SK-N-SH (cell line): ENCODE measurements around the gene CHMP4A.

Source experiments
- EP300 ChIP-seq, 2 experiments: IDR thresholded peaks; 2 replicates each; pipeline versions ENCODE4 v1.4.0 to v1.6.1; 2012; ENCODE audit warnings: borderline replicate concordance in 1 of 2, low read depth in 1 of 2, low read length in 1 of 2
- FOSL2 ChIP-seq: IDR thresholded peaks from 2 replicates; pipeline ENCODE4 v1.4.0; 2012; ENCODE audit warnings: low read depth, mild to moderate bottlenecking, moderate library complexity, borderline replicate concordance
- FOXJ3 ChIP-seq: sonication (generic); formaldehyde crosslinking; IDR thresholded peaks from 2 replicates; pipeline ENCODE4 v1.5.1; 2020; ENCODE audit warnings: mild to moderate bottlenecking, missing genetic modification reagents
- FOXM1 ChIP-seq: IDR thresholded peaks from 2 replicates; pipeline ENCODE4 v1.4.0; 2012; ENCODE audit warnings: low read depth, mild to moderate bottlenecking
- GABPA ChIP-seq: IDR thresholded peaks from 2 replicates; pipeline ENCODE4 v1.4.0; 2012; ENCODE audit warnings: low read depth, mild to moderate bottlenecking
- MEF2A ChIP-seq: IDR thresholded peaks from 2 replicates; pipeline ENCODE4 v1.4.0; 2012; ENCODE audit warnings: low read depth, borderline replicate concordance
- POLR2AphosphoS5 ChIP-seq: IDR thresholded peaks from 2 replicates; pipeline ENCODE4 v1.6.1; 2012; ENCODE audit warnings: low read depth, low read length
- RAD21 ChIP-seq: IDR thresholded peaks from 2 replicates; pipeline ENCODE4 v1.6.1; 2012; ENCODE audit warnings: mild to moderate bottlenecking, low read length
- RFX5 ChIP-seq: IDR thresholded peaks from 2 replicates; pipeline ENCODE4 v1.6.1; 2012; ENCODE audit warnings: mild to moderate bottlenecking, improper control_type of control experiment, low read length
- TAF1 ChIP-seq: IDR thresholded peaks from 2 replicates; pipeline ENCODE4 v1.6.1; 2012; ENCODE audit warnings: low read depth, mild to moderate bottlenecking, low read length, moderate library complexity, borderline replicate concordance
- TEAD4 ChIP-seq: IDR thresholded peaks from 2 replicates; pipeline ENCODE4 v1.4.0; 2012; ENCODE audit warnings: mild to moderate bottlenecking, borderline replicate concordance; ENCODE audit not compliant: insufficient read depth
- TF ChIP-seq, protein P1 (sequence below): IDR thresholded peaks from 2 replicates; pipeline ENCODE4 v1.6.1; 2012; ENCODE audit warnings: mild to moderate bottlenecking, low read depth, low read length, moderate library complexity
- TF ChIP-seq, protein P2 (sequence below): fragments of 200-600 bp; sonication (generic); IDR thresholded peaks from 2 replicates; pipeline ENCODE4 v1.6.1; 2017; ENCODE audit warnings: antibody characterized with exemption, mild to moderate bottlenecking, moderate library complexity
- TF ChIP-seq, protein P3 (sequence below): IDR thresholded peaks from 2 replicates; pipeline ENCODE4 v1.4.0; 2012; ENCODE audit warnings: low read depth, borderline replicate concordance

DNA sequence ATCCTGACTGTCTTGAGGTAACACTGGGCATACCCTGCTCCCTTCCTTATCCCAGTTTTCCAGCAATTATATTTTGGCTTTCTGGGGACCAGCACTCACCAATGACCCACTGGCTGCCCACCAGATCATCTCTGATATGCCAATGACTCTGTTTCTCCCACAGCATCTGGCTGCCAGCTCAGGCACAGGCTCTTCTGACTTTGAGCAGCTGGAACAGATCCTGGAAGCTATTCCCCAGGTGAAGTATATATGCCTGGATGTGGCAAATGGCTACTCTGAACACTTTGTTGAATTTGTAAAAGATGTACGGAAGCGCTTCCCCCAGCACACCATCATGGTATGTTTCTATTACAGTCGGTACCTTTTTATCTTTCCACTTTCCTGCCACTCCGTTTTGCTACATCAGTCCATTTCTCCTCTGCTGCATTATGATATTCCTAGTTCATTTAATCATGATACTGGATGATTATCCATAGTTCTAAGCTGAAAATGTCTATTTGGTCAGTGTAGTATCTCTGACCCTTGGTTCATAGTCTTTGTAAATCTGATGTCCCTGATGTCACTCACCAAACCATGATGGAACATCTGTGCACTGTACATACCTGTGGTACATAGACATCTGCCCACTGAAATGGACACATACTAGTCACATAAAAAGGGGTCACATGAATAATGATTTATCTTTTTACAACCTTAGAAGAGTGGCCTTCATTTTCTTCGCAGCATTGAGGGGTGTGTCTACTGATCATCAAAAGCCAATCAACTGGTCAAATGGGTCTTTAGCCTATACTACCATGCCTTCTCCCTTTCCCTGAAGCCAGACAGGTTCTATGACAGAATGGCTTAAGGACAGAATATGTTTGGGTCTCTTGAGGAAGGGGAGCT is 22.8 kb upstream of the CHMP4A start:
- TF ChIP-seq FOSL2 (no peak), RFX5 (no peak), FOXM1 (no peak), TEAD4 (no peak), RAD21 (no peak), TAF1 (no peak), MEF2A (no peak), FOXJ3 (CRISPR knock-in tag) (no peak), GABPA (no peak), EP300 (IDR thresholded peaks at IDR 0.05; ENCODE audit: borderline replicate concordance in 1 of 2, low read depth in 1 of 2, low read length in 1 of 2) (no peak), POLR2AphosphoS5 (no peak)
- TF ChIP-seq, protein P1, sequence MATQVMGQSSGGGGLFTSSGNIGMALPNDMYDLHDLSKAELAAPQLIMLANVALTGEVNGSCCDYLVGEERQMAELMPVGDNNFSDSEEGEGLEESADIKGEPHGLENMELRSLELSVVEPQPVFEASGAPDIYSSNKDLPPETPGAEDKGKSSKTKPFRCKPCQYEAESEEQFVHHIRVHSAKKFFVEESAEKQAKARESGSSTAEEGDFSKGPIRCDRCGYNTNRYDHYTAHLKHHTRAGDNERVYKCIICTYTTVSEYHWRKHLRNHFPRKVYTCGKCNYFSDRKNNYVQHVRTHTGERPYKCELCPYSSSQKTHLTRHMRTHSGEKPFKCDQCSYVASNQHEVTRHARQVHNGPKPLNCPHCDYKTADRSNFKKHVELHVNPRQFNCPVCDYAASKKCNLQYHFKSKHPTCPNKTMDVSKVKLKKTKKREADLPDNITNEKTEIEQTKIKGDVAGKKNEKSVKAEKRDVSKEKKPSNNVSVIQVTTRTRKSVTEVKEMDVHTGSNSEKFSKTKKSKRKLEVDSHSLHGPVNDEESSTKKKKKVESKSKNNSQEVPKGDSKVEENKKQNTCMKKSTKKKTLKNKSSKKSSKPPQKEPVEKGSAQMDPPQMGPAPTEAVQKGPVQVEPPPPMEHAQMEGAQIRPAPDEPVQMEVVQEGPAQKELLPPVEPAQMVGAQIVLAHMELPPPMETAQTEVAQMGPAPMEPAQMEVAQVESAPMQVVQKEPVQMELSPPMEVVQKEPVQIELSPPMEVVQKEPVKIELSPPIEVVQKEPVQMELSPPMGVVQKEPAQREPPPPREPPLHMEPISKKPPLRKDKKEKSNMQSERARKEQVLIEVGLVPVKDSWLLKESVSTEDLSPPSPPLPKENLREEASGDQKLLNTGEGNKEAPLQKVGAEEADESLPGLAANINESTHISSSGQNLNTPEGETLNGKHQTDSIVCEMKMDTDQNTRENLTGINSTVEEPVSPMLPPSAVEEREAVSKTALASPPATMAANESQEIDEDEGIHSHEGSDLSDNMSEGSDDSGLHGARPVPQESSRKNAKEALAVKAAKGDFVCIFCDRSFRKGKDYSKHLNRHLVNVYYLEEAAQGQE: no peak
- TF ChIP-seq, protein P2, sequence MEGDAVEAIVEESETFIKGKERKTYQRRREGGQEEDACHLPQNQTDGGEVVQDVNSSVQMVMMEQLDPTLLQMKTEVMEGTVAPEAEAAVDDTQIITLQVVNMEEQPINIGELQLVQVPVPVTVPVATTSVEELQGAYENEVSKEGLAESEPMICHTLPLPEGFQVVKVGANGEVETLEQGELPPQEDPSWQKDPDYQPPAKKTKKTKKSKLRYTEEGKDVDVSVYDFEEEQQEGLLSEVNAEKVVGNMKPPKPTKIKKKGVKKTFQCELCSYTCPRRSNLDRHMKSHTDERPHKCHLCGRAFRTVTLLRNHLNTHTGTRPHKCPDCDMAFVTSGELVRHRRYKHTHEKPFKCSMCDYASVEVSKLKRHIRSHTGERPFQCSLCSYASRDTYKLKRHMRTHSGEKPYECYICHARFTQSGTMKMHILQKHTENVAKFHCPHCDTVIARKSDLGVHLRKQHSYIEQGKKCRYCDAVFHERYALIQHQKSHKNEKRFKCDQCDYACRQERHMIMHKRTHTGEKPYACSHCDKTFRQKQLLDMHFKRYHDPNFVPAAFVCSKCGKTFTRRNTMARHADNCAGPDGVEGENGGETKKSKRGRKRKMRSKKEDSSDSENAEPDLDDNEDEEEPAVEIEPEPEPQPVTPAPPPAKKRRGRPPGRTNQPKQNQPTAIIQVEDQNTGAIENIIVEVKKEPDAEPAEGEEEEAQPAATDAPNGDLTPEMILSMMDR: no peak
- TF ChIP-seq, protein P3, sequence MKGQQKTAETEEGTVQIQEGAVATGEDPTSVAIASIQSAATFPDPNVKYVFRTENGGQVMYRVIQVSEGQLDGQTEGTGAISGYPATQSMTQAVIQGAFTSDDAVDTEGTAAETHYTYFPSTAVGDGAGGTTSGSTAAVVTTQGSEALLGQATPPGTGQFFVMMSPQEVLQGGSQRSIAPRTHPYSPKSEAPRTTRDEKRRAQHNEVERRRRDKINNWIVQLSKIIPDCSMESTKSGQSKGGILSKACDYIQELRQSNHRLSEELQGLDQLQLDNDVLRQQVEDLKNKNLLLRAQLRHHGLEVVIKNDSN: no peak
